ENCODE results near the gene SRGAP3.
A peak's percentile ranks its signal among the peaks of the same experiment; 100 is the strongest.
"Not testable (repeated sequence)": the region's sequence is repeated elsewhere in the genome, so short reads cannot be mapped to it uniquely, and the experiment has no call there.

SRGAP3 gene

DNA sequence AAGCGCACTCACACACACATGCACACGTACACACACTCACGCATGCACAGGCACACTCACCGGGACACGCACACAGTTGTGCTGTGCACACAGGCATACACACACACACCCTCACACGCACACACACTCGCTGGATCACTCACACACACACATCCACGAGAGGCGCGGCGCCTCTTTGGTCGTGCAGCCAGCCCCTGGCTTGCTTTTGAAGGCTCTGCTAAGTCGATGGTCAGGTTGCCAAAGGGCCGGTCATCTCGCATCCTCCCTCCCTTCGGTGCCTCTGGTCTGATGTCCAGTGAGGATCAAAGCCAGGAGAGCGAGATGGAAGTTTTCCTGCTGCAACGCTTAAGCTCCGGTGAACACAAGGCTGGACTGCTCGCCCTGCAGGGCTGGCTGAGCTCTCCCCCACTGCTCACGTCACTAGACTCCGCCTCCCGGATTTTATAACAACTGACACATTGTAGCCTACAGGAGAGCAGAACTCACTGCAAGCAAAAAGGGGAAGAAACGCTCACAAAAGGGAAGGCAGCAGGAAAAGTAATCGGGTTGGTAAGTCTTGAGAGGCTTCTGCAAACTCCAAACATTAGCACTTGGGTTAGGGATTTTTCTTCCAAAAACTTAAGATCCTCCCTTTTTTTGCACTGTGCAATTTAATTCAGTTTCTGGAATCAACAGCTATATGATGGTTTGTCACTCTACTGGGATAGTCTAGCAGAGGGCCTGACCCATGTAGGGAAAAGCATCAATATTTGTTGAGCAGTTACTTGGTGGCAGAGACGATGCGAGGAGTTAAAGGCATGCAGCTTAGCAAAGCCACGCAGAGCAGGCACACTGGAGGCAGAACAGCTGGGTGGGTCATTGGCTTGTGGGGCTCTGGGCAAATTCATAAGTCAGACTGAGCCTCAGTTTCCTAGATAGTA lies at the start of gene SRGAP3:
Gene SRGAP3 (minus strand): TSS at position 374 of the 920 bp plus-strand sequence. CDS start 695 bp downstream, outside the sequence.
- peak within 1 kb of the TSS; percentile 60 for H3K4me3 ChIP-seq (ENCODE audit: low read depth, low read length)
- DNase-seq (ENCODE audit: low read depth) = peak; percentile 70

DNA sequence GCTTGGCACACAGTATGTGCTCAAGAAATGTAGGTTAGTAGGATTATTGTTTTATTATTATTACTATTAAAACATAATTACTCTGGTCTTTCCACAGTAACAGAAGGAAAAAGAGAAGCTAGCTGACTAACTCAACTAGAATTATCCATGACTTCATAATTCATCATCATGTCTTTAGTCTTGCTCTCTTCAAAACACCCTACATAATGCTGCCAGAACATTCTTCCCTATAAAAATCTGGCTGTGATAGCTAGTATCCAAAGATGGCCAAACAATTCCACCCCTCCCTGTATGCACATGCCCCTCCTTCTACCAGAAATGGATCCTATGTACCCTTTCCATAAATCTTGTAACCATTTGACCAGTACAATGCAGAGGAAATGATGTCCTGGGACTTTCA lies 48.8 kb upstream of the SRGAP3 start:
- no peak for DNase-seq (ENCODE audit: low read depth)

DNA sequence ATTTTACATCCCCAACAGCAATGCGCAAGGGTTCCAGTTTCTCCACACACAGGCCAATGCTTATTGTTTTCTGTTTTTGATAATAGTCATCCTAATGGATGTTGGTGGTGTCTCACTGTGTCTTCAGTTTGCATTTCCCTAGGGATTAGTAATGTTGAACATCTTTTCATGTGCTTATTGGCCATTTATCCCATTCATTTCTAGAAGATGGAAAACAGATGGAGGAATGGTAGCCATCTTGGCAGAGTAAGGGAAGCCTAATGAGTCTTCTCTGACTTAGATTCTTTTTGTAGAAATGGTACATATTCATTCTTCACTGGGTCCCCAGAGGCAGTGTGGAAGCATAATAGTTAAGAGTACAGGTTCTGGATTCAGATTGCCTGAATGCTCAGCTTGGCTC lies 46.8 kb upstream of the SRGAP3 start:
- no peak overlapping the region for H3K4me3 ChIP-seq (ENCODE audit: low read depth, low read length)
- no peak for DNase-seq (ENCODE audit: low read depth)

More for the DNA sequence above, 48.8 kb upstream of the SRGAP3 start:
- H3K4me3 ChIP-seq (ENCODE audit: low read depth, low read length) = no peak overlapping the region

DNA sequence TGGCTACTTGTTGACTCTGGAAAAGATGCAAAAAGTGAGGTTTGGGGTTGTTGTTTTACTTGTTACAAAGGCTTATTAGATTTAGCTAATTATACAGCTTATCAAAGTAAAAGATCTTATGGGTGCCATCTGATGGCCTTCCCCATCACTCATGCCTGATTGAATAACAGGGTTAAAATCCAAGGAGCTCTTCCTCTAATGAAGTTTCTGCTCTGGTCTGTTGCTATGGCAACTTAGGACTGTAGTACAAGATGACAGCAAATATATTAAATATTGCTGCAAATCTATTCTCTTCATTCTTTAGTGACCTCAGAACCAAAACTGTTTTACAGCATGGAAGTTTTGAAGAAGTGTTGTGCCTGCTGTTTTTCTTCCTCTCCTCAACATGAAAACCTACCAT lies 45.6 kb upstream of the SRGAP3 start:
- no peak for DNase-seq (ENCODE audit: low read depth)
- H3K4me3 ChIP-seq (ENCODE audit: low read depth, low read length) = no peak overlapping the region

DNA sequence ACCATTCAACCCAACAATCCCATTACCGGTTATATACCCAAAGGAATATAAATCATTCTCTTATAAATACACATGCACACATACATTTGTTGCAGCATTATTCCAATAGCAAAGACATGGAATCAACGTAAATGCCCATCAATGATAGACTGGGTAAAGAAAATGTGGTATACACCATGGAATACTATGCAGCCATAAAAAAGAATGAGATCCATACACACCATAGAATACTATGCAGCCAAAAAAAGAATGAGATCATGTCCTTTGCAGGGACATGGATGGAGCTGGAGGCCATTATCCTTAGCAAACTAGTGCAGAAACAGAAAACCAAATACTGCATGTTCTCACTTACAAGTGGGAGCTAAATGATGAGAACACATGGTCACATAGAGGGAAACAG lies 44.5 kb upstream of the SRGAP3 start:
- H3K4me3 ChIP-seq (ENCODE audit: low read depth, low read length); DNase-seq (ENCODE audit: low read depth): not testable (repeated sequence)

DNA sequence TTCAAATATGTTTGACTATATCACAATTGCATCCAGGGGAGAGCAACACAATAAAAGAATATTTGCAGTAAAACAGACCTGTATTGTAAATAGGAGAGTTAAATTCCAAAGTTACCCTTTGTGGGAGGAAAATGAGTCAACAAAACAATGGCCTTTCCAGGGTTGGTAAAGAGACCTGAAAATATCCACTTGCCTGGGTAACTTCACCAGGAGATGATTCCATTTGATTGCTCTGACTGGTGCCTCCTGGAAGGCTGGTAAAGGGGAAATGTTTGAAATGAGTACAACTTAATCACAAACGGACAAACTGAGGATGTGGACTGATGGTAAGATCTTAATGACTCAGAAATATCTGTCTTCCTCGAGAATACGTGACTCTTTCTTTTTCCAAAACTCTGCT lies 43.6 kb upstream of the SRGAP3 start:
- H3K4me3 ChIP-seq (ENCODE audit: low read depth, low read length) = no peak overlapping the region
- no peak for DNase-seq (ENCODE audit: low read depth)

DNA sequence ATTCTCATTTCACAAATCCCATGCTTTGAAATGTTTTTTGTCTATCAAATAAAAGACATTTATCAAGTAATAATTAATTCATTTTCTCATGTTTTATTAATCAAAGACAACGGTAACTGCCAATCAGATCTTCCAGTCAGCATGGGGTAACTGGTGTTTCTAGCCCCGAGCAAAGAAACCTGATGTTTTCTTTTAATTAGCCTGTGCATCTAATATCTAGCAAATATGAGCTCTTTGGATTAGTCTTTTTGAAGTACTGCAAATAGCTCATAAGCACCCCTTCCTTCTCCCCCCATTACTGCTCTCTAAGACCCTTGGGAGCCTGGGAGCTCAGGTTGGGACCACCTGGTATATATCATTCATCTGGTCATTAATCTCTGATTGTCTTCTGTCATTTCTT lies 43.1 kb upstream of the SRGAP3 start:
- no peak for DNase-seq (ENCODE audit: low read depth)

DNA sequence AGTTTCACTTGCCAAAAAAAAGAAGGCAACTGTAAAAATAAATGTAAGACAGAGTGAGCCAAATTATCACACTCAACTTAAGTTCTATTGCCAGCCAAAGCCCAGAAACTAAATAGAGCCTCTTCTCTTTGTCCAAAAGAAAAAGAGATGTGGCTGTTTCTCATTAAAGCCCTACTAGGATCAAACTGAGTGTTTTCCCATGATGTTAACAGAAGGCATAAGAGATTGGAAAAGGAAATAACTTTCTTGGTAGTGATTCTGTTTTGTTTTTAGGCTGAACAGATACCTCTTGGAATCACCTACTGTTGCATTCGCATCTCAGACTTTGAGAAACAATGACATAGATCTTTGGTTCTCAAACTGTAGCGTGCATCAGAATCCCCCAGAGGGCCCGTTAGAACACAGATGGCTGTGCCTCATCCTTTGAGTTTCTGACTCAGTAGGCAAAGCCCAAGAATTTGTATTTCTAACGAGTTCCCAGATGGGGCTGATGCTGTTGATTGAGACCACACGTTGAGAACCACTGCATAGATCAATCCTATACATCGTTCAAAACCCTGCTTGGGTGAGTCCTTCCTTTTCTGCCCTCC lies 42.5 kb upstream of the SRGAP3 start:
- H3K4me3 ChIP-seq (ENCODE audit: low read depth, low read length) = no peak overlapping the region
- peak; percentile 67 for DNase-seq (ENCODE audit: low read depth)

More for the DNA sequence above, 43.1 kb upstream of the SRGAP3 start:
- H3K4me3 ChIP-seq (ENCODE audit: low read depth, low read length) = no peak overlapping the region

DNA sequence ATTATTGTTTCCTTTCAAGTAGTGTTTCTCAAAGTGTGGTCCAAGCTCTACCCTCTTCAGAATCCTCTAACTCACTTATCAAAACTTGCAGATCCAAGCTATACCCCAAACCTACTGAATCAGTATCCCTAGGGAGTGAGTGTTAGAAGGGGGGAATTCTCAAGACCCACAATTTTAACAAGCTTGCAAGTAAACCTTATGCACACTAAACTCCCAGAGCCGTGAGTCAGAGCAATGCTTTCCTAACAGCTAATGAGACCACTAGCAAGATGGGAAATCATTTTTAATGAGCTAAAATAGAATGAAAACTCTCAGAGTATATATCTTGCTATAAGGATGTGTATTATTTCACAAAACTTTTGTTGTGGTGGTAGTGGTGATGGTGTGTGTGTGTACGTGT lies 41.1 kb upstream of the SRGAP3 start:
- DNase-seq (ENCODE audit: low read depth) = peak; percentile 75
- H3K4me3 ChIP-seq (ENCODE audit: low read depth, low read length) = no peak overlapping the region

DNA sequence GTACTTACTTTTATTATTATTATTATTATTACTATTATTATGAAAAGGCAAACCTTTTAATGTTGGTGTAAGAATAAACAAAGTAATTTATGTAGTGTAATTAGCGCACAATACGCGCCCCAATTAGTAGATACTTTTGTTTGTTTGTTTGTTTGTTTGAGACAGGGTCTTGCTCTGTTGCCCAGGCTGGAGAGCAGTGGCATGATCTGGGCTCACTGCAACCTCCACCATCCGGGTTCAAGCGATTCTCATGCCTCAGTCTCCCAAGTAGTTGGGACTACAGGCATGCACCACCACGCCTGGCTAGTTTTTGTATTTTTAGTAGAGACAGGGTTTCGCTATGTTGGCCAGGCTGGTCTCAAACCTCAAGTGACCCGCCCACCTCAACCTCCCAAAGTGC lies 32.1 kb upstream of the SRGAP3 start:
- not testable (repeated sequence) for DNase-seq (ENCODE audit: low read depth)

DNA sequence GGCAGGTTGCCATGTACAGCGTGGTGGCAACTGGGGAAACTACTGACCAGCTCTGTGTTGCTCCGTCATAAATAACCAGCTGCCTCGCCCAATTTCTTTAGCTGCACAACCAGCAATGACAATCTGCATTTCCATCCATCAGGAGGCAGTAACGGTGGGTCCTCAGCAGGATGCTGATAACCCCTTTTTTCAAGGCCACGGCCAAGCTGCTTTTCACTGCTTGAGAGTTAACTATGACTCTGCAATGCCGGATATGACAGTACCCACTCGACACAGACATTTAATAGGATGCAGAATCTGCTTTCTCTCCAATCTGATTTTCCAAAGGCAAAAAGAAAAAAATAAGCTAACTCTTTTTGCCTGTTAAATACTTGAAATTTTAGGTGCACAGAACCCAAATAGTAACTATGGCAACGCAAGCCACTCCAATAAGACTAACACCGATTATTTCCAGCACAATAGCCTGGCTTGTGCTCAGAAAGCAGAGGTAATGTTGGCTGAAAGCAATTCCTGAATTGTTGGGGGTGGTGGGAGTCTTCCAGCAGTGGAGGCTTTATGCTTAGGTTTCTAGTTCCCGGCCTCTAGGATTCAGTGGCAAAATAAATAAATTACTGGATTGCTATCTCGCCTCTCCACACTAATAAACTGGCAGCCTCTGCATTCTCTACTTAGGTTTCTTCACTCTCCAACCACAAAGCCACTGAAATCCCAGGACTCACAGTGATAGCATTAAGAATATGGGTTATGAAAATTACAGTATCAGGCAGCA lies 31.2 kb upstream of the SRGAP3 start:
- DNase-seq (ENCODE audit: low read depth) = no peak
- no peak overlapping the region for H3K4me3 ChIP-seq (ENCODE audit: low read depth, low read length)

More for the DNA sequence above, 32.1 kb upstream of the SRGAP3 start:
- H3K4me3 ChIP-seq (ENCODE audit: low read depth, low read length) = not testable (repeated sequence)

DNA sequence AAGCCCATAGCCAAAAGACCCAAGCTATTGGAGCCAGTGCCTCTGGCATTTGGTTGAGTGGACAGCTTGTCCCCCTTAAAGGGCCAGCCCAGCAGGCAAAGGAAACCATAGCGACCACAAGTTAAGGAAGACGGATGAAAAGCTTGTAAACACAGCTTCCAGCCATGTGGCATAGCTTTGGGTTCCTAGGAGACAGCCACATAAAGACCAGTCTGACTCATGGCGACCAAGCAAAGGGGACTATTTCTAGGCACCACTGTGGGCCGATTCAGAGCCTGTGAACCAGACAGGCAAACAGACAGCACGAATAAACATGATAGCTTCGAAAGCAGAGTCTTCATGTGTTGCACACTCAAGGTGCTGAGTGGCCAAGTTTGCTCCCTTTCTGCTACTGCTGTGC lies 30.5 kb upstream of the SRGAP3 start:
- no peak overlapping the region for H3K4me3 ChIP-seq (ENCODE audit: low read depth, low read length)
- DNase-seq (ENCODE audit: low read depth) = peak; percentile 14

DNA sequence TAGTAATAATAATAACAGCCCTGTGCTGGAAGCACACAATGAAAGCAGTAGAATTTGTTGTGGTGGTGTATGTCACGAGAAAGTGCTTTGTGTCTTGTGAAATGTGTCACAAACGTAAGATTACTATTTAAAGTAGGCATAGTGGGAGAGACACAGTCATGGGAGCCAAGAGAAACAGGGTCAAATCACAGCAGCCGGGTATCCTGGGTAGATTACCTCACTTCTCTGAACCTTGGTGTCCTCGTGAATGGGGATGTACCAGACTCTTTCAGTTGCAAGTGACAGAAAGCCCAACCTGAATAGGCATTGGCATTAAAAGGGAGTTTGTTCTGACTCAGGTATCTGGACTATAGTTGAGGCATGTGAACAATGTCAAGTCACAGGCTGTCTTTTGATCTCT lies 29.1 kb upstream of the SRGAP3 start:
- H3K4me3 ChIP-seq (ENCODE audit: low read depth, low read length) = no peak overlapping the region
- no peak for DNase-seq (ENCODE audit: low read depth)

DNA sequence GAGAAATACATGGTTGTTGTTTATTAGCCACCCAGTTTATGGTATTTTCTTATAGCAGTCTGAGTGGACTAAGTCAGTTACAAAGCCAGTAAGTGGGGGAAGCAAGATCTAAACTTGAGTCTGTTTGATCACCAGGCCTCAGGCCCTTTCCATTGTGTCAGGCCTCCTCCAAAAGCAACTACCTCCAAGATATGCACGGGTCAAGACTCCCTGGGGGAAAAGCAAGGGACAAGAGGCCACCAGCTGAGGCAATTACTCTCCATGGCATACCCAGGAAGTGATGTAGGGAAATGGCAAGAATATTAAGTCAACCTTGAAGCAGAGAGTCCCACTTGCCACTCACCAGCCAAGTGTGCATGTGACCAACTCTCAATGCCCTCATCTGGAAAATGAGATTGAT lies 28.6 kb upstream of the SRGAP3 start:
- H3K4me3 ChIP-seq (ENCODE audit: low read depth, low read length) = no peak overlapping the region
- no peak for DNase-seq (ENCODE audit: low read depth)

DNA sequence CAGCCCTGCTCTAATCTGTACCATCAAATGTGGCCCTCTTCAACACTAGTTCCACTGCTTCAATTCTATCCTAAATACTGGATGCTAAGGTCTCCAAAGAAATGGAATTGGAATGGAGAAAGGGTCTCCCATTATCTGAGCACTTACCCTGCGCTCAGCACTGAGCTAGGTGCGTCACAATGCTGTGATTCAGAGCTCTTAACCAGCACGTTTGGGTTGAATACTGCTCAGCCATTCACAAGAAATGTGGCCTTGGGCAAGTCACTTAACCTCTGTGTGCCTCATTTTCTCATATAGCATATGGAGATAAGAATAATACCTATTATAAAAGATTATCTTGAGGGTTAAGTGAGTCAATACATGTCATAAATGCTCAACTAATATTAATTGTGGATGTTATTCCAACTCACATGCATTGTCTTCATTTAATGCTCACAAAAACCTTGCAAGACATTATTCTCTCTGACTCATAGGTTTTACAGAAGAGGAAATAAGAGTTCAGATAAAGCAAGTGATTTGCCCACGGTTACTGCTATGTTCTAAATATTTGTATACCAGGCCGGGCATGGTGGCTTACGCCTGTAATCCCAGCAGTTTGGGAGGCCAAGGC lies 27.4 kb upstream of the SRGAP3 start:
- no peak overlapping the region for H3K4me3 ChIP-seq (ENCODE audit: low read depth, low read length)
- no peak for DNase-seq (ENCODE audit: low read depth)

DNA sequence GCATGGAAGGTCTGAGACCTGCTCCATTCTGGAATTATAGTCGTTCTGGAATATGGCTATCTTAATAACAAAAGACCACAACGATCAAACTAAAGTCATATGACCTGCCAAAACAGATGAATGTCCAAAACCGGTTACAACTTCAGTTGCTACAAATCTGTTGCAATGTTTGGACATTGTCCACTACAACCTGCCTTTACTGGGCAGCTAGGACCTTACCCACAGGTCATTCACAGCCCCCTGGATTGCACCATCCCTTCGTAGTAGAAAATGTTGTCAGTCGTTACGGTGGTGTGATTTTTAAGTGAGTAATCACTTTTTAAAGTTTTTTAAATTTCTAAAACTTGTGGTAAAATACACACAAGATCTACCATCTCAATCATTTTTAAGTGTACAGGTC lies 22.5 kb upstream of the SRGAP3 start:
- H3K4me3 ChIP-seq (ENCODE audit: low read depth, low read length) = no peak overlapping the region
- no peak for DNase-seq (ENCODE audit: low read depth)

DNA sequence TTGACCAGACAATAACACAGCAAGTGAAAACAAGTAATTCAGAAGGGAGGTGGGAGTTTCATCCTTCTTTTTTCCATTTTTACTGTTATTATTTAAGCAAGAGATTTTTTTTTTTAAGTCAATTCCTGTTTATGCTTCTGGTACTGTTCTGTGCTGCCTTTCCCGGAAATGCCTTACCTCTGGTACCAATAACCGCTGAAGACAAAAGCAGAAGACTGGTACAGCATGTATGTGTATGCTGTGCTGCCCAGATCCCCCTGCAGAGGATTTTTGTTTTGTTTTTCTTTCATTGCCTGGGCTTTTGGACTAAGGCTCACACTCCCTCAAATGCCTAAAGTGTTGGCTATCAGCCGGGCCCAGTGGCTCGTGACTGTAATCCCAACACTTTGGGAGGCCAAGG lies 21.3 kb upstream of the SRGAP3 start:
- H3K4me3 ChIP-seq (ENCODE audit: low read depth, low read length) = no peak overlapping the region
- no peak for DNase-seq (ENCODE audit: low read depth)

DNA sequence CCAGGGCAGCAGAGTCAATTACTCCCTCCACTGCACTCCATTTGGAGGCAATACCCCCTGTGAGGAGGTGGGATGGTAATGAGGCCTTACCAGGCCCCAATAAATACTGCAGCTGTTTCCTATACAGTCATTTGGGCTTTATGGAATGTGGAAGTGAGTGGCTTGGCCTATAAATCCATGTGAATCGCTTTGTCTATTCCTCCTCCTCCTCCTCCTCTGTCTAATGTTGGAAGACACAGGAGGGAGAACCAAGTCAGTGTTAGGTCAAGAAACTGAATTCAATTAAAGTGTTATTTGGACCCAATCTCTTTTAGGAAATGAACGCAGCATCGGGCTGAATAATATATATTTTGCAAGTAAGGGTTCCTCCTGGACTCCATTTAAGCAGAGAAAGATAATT lies 17.3 kb upstream of the SRGAP3 start:
- H3K4me3 ChIP-seq (ENCODE audit: low read depth, low read length) = no peak overlapping the region
- no peak for DNase-seq (ENCODE audit: low read depth)

DNA sequence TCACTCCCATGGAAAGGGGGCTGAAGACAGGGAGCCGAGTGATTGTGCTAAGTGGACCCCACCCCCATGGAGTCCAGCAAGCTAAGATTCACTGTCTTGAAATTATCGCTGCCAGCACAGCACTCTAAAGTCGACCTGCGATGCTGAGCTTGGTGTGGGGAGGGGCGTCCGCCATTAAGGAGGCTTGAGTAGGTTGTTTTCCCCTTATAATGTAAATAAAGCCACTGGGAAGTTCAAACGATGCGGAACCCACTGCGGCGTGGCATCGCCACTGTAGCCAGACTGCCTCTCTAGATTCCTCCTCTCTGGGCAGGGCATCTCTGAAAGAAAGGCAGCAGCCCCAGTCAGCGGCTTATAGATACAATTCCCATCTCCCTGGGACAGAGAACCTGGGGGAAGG lies 10.9 kb upstream of the SRGAP3 start:
- DNase-seq (ENCODE audit: low read depth) = no peak

DNA sequence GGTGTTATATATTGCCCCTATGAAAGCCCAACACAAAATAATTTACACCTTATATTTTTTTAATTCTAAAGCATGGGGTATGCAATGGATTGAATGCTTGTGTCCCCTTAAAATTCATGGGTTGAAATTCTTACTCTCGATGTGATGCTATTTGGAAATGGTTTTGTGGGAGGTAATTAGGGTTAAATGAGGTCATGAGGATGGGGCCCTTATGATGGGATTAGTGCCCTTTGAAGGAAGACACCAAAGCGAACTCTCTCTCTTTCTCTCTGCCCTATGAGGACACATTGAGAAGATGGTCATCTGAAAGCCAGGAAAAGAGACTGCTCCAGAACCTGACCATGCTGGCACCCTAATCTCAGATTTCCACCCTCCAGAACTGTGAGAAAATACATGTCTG lies 7.6 kb upstream of the SRGAP3 start:
- no peak for DNase-seq (ENCODE audit: low read depth)
- no peak overlapping the region for H3K4me3 ChIP-seq (ENCODE audit: low read depth, low read length)

More for the DNA sequence above, 10.9 kb upstream of the SRGAP3 start:
- no peak overlapping the region for H3K4me3 ChIP-seq (ENCODE audit: low read depth, low read length)
